AG04450 (cell line): ENCODE measurements around the gene FADS6. TPM values are rescaled to one million over a fixed set of nuclear protein-coding genes. Genes with fewer than 3 reads are reported as not detected.

ENCODE experiments used
- CTCF ChIA-PET: fragments of 300-600, 350-600 bp; formaldehyde crosslinking; extraction: SDS; loops from one replicate; lab custom pipeline; 2022; ENCODE audit warnings: antibody characterized with exemption, inconsistent platforms; lab: Charles Lee
- POLR2A ChIA-PET: fragments of 350-600 bp; formaldehyde crosslinking; extraction: SDS; loops from one replicate; lab custom pipeline; 2021; ENCODE audit warnings: antibody characterized with exemption, inconsistent platforms; lab: Yijun Ruan, JAX
- DNase-seq: peaks from one replicate; pipeline ENCODE4 v3.0.0-alpha.2; 2011; ENCODE audit warnings: low read depth, low spot score
- H3K27ac ChIP-seq: one replicate; pipeline ENCODE4 v1.5.1; 2012; ENCODE audit warnings: low read depth, low read length, control low read depth
- H3K27me3 ChIP-seq: one replicate; pipeline ENCODE4 v1.6.0; 2012; ENCODE audit warnings: low read length; ENCODE audit not compliant: control insufficient read depth, insufficient read depth
- H3K4me3 ChIP-seq: 2 replicates; pipeline ENCODE4 v1.5.1; 2011; ENCODE audit warnings: mild to moderate bottlenecking, low read depth, low read length, control low read depth
- H3K9me3 ChIP-seq: 2 replicates; pipeline ENCODE4 v1.5.1; 2012; ENCODE audit warnings: low read length; ENCODE audit not compliant: control insufficient read depth, insufficient read depth
- CTCF ChIP-seq: IDR thresholded peaks from 2 replicates; pipeline ENCODE4 v1.5.1; 2011; ENCODE audit warnings: low read depth, low read length, control low read depth, inconsistent platforms
- polyA plus RNA-seq: library from polyadenylated mRNA; depleted of rRNA; stranded (reverse); fragments of >200 nt; gene quantifications from 2 replicates; pipeline ENCODE4 v1.2.3, GENCODE V29; 2011

Gene FADS6
- polyA plus RNA-seq, 1 experiment: not detected

- Histone ChIP-seq H3K27me3 (peaks cover 30% of the 10 kb centered on the region), H3K4me3 (no peak overlapping the region), H3K27ac (no peak overlapping the region), H3K9me3 (no peaks in the 10 kb centered on the region; the same call in 1 of the 2 replicates)
- ChIA-PET POLR2A (interaction anchor here (0.7 to 1.7 kb wide), 2 partner anchors 10 to 86 kb away, joined by 4 to 11 read pairs; partner anchors contain the start of genes FDXR and NAT9), CTCF (interaction anchor here (0.6 to 8.5 kb wide), 16 partner anchors 8 to 205 kb away, joined by 3 to 198 read pairs (median 6); partner anchors contain the start of gene FDXR)
- TF ChIP-seq CTCF: no peak
- no peak for DNase-seq
Observed at GRCh38 chr17:74862919-74863318, 30.5 kb downstream of the FADS6 start.

DNA sequence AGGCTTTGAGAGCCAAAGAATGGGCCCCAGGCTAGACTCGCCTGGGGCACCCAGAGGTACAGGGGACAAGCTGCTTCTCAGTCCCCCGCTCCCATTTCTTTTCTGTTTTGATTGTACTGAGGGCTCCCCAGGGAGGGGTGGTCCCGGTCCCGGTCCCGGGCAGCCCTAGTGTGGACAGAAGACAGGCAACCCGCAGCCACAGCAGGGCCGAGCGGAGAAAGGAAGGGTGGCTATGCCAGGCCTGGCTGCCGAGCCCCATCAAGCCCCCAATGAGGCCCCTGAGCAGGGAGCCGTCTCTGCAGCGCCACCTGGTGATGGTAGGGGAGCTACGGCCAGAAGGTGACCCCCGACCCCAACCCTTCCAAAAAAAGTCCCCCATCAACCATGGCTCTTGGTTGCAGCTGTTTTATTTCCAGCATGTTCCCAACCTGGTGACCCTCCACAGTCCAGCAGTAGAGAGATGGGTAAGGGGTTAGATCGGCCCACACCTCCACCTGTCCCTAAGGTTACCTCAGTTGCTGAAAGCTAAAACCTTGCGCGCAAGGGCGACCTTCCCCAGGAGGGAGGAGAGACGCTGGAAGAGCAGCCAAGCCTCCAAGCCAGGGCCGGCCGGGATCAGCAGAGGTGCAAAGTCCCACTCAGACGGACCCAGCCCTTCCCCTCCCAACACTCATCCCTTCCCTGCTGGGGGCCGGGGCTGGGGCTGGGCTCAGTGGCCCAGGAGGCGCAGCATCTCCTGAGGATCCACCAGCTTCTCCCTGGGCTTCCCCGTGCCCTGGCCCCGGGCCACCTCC is 31.1 kb downstream of the FADS6 start:
- ChIA-PET POLR2A (interaction anchor here (0.6 to 1.7 kb wide), 4 partner anchors 8 to 86 kb away, joined by 3 to 11 read pairs (median 6); partner anchors contain the start of genes FDXR and NAT9), CTCF (interaction anchor here (0.5 to 8.5 kb wide), 21 partner anchors 8 to 205 kb away, joined by 3 to 198 read pairs (median 4); partner anchors contain the start of genes FDXR and NAT9)
- peak; percentile 66 for TF ChIP-seq CTCF

DNA sequence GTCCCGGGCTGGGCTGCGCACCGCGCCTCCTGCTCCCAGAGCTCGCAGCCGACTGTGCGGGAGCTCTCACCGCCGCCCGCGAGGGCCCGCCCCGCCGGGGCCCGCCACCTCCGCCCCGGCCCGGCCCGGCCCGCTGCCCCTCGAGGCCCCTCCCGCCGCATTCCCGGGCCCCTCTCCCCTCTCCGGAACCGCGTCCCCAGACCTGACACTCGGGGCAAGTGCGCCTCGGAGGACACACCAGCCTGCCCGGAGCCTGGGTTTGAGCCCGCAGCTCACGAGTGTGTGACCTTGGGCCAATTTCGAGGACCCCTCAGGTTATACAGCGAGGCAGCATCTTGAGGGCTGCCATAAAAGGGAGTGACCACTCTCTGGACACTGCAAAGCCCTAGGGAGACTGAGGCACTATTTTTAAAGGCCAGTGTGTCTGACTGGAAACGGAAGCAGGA is 31.7 kb downstream of the FADS6 start:
- Histone ChIP-seq H3K27ac (no peak overlapping the region), H3K9me3 (no peaks in the 10 kb centered on the region; the same call in 1 of the 2 replicates), H3K27me3 (peaks cover 39% of the 10 kb centered on the region), H3K4me3 (no peak overlapping the region)
- CTCF ChIA-PET: interaction anchor here (0.5 to 8.5 kb wide), 19 partner anchors 9 to 205 kb away, joined by 3 to 198 read pairs (median 5); partner anchors contain the start of genes FDXR and NAT9
- no peak for TF ChIP-seq CTCF
- POLR2A ChIA-PET: interaction anchor here (0.6 to 1.7 kb wide), 3 partner anchors 8 to 19 kb away, joined by 3 to 11 read pairs (median 7); partner anchors contain the start of gene FDXR
- no peak for DNase-seq

More for the DNA sequence above, 31.1 kb downstream of the FADS6 start:
- Histone ChIP-seq H3K4me3 (no peak overlapping the region), H3K9me3 (no peaks in the 10 kb centered on the region; the same call in 1 of the 2 replicates), H3K27ac (no peak overlapping the region), H3K27me3 (peaks cover 33% of the 10 kb centered on the region)
- DNase-seq: no peak

DNA sequence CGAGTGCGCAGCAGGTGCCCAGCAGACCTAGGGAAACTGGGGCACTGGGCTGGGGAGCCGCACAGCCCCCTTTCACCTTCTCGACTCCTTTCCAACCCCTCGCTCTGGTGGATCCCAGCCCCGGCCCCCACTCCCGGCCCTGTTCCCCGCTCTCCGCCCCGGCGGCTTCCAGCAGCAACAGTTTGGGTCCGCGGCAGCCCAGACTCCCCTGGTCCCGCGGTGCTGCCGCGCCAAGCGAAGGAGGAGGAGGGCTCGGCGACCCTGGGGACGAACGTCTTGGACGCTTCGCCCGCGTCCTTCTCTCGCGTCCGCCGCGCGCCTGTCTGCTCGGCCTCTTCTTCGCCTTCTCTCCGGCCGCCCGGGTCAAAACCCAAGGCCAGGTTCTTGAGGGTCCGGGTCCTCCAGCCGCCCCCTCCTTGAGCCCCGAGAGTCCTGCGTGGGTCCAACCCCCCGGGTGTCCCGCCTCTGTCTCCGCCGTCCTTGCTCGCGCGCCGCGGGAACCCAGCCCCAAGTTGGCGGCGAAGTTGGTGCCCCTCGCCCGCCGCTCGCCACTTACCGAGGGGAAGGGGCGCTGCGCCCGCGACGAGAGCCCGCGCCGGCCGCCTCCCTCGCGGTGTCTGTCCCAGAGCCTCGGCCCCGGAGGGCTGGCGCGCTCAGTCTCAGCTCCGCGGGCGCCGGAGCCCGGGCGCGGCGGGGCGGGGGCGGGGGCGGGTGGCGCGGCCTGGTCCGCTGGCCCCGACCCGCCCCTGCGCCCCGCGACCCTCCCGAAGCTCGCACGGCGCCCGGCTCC is 32.4 kb downstream of the FADS6 start:
- H3K27me3 ChIP-seq: peaks cover 40% of the 10 kb centered on the region
- no peaks in the 10 kb centered on the region; the same call in 1 of the 2 replicates for H3K9me3 ChIP-seq
- no peak overlapping the region for H3K4me3 ChIP-seq
- CTCF ChIA-PET: interaction anchor here (0.7 to 8.5 kb wide), 11 partner anchors 8 to 1606 kb away, joined by 3 to 198 read pairs (median 5); partner anchors contain the start of gene NAT9
- DNase-seq: no peak
- H3K27ac ChIP-seq: no peak overlapping the region
- TF ChIP-seq CTCF: no peak
- POLR2A ChIA-PET: interaction anchor here (0.6 to 1.7 kb wide), 3 partner anchors 9 to 18 kb away, joined by 3 to 11 read pairs (median 7); partner anchors contain the start of gene FDXR
